Activated CD4-positive, alpha-beta T cell treated with anti-CD3 and anti-CD28 coated beads, Interleukin-2, amount 50 U/mL, for 16 hours (primary cell): Measurements from ENCODE around the gene OPRL1.
A peak's percentile ranks its signal among the peaks of the same experiment; 100 is the strongest.
"Not testable (repeated sequence)": the region's sequence is repeated elsewhere in the genome, so short reads cannot be mapped to it uniquely, and the experiment has no call there.

Experiments
- DNase-seq: peaks from one replicate; pipeline ENCODE4 v3.0.0-alpha.2; 2020

The OPRL1 gene

GRCh38 chr20:64088586-64088985, 8.7 kb downstream of the OPRL1 start:
- not testable (repeated sequence) for DNase-seq

DNA sequence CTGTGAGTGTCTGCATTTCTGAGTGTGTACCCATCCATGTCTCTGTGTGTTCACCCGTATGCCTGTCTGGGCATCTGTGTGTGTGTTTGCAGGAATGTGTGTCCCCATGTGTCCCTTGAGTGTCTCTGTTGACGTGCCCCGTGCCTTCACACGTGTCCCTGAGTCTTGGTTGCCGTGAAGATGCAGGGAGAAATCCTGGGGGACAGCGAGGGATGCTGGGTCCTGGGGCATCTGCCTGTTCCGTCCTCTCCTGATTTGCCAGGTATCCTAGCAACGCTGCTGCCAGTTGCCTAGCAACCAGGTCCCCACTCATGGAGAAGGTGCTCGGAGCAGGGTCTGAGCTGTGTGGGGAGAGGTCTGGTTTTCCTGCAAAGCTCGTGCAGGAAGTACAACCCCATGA, 10.3 kb downstream of the OPRL1 start:
- no peak for DNase-seq

DNA sequence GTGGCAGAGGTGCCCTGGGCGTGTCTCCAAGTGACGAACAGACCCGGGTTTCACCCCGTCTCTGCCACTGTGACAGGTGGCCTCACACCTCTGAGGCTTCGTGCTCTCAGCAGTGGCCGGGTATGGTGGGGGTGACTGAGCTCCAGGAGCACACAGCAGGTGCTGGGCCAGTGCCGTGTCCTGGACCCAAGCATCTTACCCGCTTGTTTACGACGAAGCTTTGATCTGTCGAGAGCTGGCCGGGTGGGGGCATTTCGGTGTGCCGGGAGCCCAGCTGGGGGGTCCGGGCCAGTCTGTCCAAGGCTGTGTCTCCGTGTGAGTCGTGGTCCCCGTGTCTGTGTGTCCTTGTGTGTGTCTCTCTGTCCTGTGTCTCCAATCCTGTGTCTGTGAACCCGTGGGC, 11.5 kb downstream of the OPRL1 start:
- DNase-seq: no peak

- no peak for DNase-seq
Measured at GRCh38 chr20:64091770-64092169, 11.9 kb downstream of the OPRL1 start.

DNA sequence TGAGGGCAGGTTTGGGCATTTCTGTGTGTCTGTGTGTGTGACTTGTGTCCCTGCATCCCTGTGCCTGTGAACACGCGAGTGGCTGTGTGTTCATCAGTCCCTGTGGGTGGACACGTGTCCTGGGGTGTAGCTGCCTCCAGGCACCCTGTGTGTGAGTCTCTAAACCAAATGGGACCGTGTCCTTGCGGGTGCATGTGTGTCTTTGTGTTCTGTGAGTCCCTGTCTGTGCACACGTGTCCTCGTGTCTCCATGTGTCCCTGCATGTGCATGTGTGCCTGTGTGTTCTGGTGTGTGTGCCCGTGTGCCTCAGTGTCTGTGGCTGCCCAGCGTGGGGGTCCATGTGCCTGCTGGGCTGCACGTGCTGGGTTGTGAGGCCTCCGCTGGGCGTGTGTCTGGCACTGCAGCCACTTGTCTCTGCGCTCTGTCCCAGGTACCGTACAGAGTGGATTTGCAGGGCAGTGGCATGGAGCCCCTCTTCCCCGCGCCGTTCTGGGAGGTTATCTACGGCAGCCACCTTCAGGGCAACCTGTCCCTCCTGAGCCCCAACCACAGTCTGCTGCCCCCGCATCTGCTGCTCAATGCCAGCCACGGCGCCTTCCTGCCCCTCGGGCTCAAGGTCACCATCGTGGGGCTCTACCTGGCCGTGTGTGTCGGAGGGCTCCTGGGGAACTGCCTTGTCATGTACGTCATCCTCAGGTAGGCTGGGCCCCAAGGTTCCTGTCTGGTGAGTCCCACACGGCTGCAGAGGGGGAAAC, 12.6 kb downstream of the OPRL1 start:
- no peak for DNase-seq

- DNase-seq: no peak
Measured at GRCh38 chr20:64093013-64093503, 13.2 kb downstream of the OPRL1 start.

DNA sequence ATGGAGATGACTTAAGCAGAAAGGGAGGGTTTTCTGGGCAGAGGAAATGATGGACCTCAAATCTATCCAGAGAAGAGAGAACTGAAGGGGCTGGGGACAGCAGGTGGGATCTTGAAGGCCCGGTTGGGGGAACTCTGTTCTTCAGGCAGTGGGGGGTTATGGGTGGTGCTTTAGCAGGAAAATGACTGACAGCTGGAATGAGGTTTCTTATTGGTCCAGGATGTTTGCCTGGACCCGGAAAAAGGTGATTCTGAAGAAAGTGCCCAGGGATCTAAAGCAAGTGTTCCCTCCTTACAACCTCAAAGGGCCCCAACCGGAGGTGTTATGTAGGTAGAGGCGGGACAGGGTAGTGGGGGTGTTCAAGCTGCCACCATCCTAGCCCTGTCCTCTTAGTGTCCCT, 15.6 kb downstream of the OPRL1 start:
- DNase-seq: no peak

GRCh38 chr20:64095927-64096326, 16.0 kb downstream of the OPRL1 start:
- DNase-seq: no peak

DNA sequence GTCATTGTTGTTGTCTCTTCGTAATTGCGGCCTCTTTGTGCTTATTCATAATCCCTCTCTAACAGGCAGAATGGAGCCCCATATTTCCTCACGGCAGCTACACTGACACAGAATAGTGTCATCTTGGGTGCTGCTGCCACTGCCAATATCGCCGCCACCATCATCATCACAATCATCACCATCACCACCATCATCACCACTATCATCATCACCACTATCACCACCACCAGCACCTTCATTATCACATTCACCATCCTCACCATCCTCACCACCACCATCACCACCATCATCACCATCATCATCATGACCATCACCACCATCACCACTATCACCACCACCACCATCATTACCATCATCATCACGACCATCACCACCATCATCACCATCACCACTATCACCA, 16.7 kb downstream of the OPRL1 start:
- DNase-seq: no peak

DNA sequence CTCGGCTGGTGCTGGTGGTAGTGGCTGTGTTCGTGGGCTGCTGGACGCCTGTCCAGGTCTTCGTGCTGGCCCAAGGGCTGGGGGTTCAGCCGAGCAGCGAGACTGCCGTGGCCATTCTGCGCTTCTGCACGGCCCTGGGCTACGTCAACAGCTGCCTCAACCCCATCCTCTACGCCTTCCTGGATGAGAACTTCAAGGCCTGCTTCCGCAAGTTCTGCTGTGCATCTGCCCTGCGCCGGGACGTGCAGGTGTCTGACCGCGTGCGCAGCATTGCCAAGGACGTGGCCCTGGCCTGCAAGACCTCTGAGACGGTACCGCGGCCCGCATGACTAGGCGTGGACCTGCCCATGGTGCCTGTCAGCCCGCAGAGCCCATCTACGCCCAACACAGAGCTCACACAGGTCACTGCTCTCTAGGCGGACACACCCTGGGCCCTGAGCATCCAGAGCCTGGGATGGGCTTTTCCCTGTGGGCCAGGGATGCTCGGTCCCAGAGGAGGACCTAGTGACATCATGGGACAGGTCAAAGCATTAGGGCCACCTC, 18.7 kb downstream of the OPRL1 start:
- no peak for DNase-seq

DNA sequence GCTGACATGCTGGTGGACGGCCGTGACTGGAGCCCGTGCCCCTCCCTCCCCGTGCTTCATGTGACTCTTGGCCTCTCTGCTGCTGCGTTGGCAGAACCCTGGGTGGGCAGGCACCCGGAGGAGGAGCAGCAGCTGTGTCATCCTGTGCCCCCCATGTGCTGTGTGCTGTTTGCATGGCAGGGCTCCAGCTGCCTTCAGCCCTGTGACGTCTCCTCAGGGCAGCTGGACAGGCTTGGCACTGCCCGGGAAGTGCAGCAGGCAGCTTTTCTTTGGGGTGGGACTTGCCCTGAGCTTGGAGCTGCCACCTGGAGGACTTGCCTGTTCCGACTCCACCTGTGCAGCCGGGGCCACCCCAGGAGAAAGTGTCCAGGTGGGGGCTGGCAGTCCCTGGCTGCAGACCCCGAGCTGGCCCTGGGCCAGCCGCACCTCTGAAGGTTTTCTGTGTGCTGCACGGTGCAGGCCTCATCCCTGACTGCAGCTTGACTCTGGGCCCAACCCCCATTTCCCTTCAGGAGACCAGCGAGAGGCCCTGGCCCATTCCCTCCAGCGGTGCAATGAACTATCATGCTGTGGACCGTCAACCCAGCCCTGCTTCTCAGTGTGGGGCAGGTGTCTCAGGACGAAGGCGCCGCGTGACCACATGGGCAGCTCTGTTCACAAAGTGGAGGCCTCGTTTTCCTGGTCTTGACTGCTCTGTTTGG, 19.4 kb downstream of the OPRL1 start:
- no peak for DNase-seq

DNA sequence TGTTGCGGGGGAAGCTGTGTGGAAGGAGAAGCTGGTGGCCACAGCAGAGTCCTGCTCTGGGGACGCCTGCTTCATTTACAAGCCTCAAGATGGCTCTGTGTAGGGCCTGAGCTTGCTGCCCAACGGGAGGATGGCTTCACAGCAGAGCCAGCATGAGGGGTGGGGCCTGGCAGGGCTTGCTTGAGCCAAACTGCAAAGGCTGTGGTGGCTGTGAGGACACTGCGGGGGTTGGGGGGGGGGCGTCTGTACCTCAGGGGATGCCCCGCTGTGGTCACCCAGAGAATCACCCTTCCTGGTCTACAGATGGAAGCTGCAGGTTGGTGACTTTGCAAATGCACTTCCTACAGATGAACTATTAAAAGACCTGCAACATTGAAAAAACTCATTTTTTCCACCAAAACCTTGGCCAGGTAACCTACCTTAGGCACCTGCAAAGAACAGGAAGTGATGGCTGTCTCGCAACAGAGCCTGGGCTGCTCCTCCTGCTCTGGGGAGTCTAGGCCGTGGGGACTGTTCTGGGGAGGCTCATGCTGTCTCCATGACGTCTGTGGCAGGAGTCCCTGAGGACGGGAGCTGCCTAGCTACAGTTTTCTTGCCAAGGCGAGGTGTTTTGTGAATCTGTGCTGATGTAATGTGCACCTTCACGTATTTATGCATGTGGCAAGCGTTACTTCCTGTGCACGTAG, 20.1 kb downstream of the OPRL1 start:
- DNase-seq: no peak

GRCh38 chr20:64100566-64100888, 20.6 kb downstream of the OPRL1 start:
- DNase-seq: no peak

- no peak for DNase-seq
Measured at GRCh38 chr20:64100946-64101688, 21.2 kb downstream of the OPRL1 start.

- peak; percentile 52 for DNase-seq
Measured at GRCh38 chr20:64101731-64102621, 22.1 kb downstream of the OPRL1 start.

DNA sequence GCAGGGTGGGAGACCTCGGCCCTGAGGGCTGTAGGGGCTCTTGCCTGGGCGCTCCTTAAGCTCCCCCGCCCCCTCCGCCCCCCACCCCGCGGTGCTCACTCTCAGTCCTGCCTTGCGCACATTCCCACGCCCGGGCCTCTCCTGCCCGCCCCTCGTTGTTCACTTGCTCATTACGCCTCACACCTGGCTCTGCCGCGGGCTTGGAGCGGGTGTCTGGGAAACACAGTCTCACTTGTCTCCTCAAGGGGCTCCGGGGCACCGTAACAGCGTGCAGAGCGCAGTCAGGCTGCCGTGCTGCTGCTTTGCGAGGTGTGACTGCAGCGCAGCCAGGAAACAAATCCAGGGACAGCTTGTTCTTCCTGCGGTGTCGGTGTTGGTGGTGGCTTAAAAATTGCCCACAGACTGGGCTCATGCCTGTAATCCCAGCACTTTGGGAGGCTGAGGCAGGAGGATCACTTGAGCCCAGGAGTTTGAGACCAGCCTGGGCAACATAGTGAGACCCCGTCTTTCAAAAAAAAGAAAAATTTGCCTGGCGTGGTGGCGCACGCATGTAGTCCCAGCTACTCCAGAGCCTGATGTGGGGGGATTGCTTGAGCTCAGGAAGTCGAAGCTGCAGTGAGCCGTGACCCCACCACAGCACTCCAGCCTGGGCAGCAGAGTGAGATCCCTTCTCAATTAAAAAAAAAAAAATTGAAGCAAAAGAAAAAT, 22.9 kb downstream of the OPRL1 start:
- no peak for DNase-seq

DNA sequence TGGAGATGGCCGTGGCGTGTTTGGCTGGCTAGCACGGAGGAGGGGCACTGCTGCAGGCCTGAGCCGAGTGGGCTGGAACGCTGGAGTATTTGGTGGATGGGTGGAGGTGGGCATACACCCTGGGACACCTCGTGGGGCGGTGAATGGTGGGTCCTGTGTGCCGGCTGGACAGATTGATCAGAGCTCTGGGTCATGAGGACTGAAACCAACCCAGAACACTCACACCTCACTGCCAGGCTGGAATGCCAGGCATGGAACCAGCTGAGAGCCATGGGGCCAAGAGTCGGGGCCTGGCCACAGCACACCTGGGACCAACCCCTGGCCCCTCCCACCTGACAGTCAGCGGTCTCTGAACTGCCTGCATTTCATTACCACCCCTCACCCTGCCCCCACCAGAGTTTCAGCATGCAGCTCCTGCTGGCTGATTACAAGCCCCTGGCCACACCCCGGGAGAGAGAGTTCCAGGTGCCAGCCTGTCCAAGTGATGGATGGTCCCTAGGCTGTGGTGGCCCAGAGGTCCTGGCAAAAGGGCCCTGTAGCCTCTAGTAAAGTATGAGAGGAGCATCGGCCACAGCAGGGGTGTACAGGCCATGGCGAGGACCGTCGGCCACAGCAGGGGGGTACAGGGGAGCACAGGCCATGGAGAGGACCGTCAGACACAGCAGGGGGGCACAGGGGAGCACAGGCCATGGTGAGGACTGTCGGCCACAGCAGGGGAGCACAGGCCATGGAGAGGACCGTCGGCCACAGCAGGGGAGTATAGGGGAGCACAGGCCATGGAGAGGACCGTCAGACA, 24.2 kb downstream of the OPRL1 start:
- DNase-seq: no peak

GRCh38 chr20:64104667-64105451, 25.0 kb downstream of the OPRL1 start:
- no peak for DNase-seq

DNA sequence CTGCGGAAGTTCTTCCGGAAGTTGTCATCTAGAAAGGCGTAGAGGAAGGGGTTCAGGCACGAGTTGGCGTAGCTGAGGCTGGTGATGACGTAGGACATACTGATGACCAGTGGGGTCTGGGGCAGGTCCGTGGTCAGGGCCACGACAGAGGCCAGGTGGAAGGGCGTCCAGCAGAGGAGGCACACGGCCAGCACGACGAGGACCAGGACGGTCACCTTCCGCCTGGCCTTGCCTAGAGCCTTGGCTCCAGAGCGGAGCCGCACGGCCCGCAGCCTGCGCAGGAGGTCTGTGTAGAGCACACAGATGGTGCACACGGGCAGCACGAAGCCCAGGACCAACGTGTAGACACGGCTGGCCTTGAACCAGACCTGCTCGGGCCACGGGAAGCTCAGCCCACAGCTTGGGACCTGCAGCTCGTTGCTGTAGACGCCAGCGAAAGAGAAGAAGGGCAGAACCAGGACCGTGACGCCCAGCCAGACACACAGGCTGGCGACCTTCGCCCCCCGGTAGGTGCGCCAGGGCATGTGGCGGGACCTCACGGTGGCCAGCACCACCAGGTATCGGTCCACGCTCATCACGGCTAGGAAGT, 26.1 kb downstream of the OPRL1 start:
- no peak for DNase-seq
